Measurements from ENCODE around the gene CPM. TPM values are rescaled to one million over a fixed set of nuclear protein-coding genes. Genes with fewer than 3 reads are reported as not detected.

The CPM gene
- polyA plus RNA-seq, 2 of the 4 experiments (the other 2 are of a cell fraction): 3.7 to 6.8 TPM

GRCh38 chr12:68901145-68901544 is 31.8 kb downstream of the CPM start:
- FAIRE-seq (no peak), ATAC-seq (no peak), DNase-seq (ENCODE audit: low read depth in 1 of 2, low spot score in 1 of 2) (no peak)
- TF ChIP-seq HEYL (CRISPR knock-in tag; IDR thresholded peaks at IDR 0.05) (no peak), CEBPB (IDR thresholded peaks at IDR 0.05) (no peak), ZSCAN20 (CRISPR knock-in tag; IDR thresholded peaks at IDR 0.05) (no peak), JUNB (IDR thresholded peaks at IDR 0.05) (no peak), CHD4 (IDR thresholded peaks at IDR 0.05; ENCODE audit: borderline replicate concordance) (no peak), RFX5 (IDR thresholded peaks at IDR 0.05) (no peak), RNF2 (IDR thresholded peaks at IDR 0.05; ENCODE audit: borderline replicate concordance, low read depth) (no peak), EHF (CRISPR knock-in tag; IDR thresholded peaks at IDR 0.05) (no peak), NFE2L2 (conservative IDR thresholded peaks at IDR 0.05; ENCODE audit: low read length) (no peak), ELK1 (IDR thresholded peaks at IDR 0.05; ENCODE audit: low read depth, low read length) (no peak), MAFK (IDR thresholded peaks at IDR 0.05; ENCODE audit: partially characterized antibody) (no peak)
- TF ChIP-seq, protein P1, sequence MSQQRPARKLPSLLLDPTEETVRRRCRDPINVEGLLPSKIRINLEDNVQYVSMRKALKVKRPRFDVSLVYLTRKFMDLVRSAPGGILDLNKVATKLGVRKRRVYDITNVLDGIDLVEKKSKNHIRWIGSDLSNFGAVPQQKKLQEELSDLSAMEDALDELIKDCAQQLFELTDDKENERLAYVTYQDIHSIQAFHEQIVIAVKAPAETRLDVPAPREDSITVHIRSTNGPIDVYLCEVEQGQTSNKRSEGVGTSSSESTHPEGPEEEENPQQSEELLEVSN (IDR thresholded peaks at IDR 0.05; ENCODE audit: borderline replicate concordance, low read depth): no peak
- 84% methylated on average over 2 of the region's 2 CpGs for WGBS (ENCODE audit: missing lambda C conversion rate)
- Histone ChIP-seq H3K27ac (no peak overlapping the region), H3K9me3 (no peaks in the 10 kb centered on the region), H3K4me1 (peaks cover 7% of the 10 kb centered on the region; the same call in 1 of the 3 replicates), H3K4me3 (no peak overlapping the region), H3K4me2 (no peak overlapping the region)
- POLR2A ChIA-PET: no interaction called here
- CTCF ChIA-PET: interaction anchor here (1.3 to 1.6 kb wide), 2 partner anchors 169 to 256 kb away, joined by 3 to 4 read pairs; no protein-coding TSS in a partner anchor

DNA sequence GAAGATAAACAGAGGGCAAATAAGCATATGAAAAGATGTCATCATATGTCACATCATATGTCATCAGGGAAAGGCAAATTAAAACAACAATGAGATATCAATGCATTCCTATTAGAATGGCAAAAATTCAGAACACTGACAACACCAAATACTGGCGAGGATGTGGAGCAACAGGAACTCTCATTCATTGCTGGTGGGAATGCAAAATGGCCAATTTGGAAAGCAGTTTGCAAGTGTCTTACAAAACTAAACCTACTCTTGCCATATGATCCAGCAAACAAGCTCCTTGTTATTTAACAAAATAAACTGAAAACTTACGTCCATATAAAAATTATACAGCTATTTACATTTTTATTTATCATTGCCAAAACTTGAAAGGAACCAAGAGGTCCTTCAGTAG is 32.7 kb downstream of the CPM start:
- no peak overlapping the region for H3K27ac ChIP-seq
- no peaks in the 10 kb centered on the region for H3K9me3 ChIP-seq
- WGBS (ENCODE audit: missing lambda C conversion rate): 75% methylated on average over 2 of the region's 2 CpGs
- H3K4me1 ChIP-seq: peaks cover 7% of the 10 kb centered on the region; the same call in 1 of the 3 replicates
- no peak overlapping the region for H3K4me3 ChIP-seq
- ATAC-seq: no peak
- TF ChIP-seq, protein P2, sequence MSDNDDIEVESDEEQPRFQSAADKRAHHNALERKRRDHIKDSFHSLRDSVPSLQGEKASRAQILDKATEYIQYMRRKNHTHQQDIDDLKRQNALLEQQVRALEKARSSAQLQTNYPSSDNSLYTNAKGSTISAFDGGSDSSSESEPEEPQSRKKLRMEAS (IDR thresholded peaks at IDR 0.05): no peak
- TF ChIP-seq KDM1A (IDR thresholded peaks at IDR 0.05; ENCODE audit: low read depth): no peak
- TF ChIP-seq MAZ (IDR thresholded peaks at IDR 0.05; ENCODE audit: borderline replicate concordance, low read depth, low read length): no peak
- TF ChIP-seq SMC3 (IDR thresholded peaks at IDR 0.05): no peak
- TF ChIP-seq, protein P3, sequence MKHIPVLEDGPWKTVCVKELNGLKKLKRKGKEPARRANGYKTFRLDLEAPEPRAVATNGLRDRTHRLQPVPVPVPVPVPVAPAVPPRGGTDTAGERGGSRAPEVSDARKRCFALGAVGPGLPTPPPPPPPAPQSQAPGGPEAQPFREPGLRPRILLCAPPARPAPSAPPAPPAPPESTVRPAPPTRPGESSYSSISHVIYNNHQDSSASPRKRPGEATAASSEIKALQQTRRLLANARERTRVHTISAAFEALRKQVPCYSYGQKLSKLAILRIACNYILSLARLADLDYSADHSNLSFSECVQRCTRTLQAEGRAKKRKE (CRISPR knock-in tag; IDR thresholded peaks at IDR 0.05; ENCODE audit: low read depth): no peak
- no peak for TF ChIP-seq HOXA7 (CRISPR knock-in tag; IDR thresholded peaks at IDR 0.05)
- no peak for TF ChIP-seq FOXS1 (CRISPR knock-in tag; IDR thresholded peaks at IDR 0.05)
- TF ChIP-seq RCOR1 (IDR thresholded peaks at IDR 0.05; ENCODE audit: low read depth, low read length): no peak
- POLR2A ChIA-PET: no interaction called here
- CTCF ChIA-PET: interaction anchor here (1.1 to 2.7 kb wide), 3 partner anchors 12 to 257 kb away, joined by 3 to 7 read pairs (median 6); no protein-coding TSS in a partner anchor
- no peak for DNase-seq (ENCODE audit: low read depth in 1 of 2, low spot score in 1 of 2)
- FAIRE-seq: no peak
- H3K4me2 ChIP-seq: no peak overlapping the region

DNA sequence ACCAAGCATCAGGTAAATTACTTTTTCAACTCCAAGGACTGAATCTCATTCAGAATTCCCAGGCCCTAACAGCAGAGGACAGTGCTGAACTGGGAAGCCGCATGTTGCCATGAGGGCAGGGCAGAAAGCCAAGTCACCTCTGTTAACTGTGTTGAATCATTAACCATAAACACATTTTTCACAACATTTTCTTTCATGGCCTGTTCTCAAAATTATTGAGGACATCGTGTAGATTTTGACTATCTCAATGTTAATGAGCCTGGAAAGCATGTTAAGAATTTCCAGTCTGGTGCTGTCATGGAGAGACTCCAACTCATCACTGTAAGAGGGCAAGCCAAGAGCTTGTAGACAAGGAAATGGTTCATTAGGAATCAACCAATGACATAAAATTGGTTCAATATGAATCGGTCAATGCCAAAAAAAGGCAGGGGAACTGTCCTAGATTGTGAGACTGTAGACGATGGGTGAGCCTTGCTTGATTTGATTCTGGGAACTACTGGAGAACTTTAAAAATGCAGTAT is 33.7 kb downstream of the CPM start:
- DNase-seq (ENCODE audit: low read depth in 1 of 2, low spot score in 1 of 2) (peak; percentile 25 to 52), ATAC-seq (peak in 1 of 2 experiments; percentile 73; a peak in 3 of 6 replicates), FAIRE-seq (no peak)
- Histone ChIP-seq H3K9me3 (no peaks in the 10 kb centered on the region), H3K4me1 (peaks cover 7% of the 10 kb centered on the region; the same call in 1 of the 3 replicates), H3K4me3 (no peak overlapping the region), H3K4me2 (no peak overlapping the region), H3K27ac (no peak overlapping the region)
- WGBS (ENCODE audit: missing lambda C conversion rate): 62% methylated on average over 4 of the region's 4 CpGs
- ChIA-PET POLR2A (no interaction called here), CTCF (interaction anchor here (0.9 to 2.7 kb wide), 5 partner anchors 13 to 258 kb away, joined by 3 to 13 read pairs (median 6); no protein-coding TSS in a partner anchor)
- TF ChIP-seq RARB (CRISPR knock-in tag; IDR thresholded peaks at IDR 0.05): no peak
- no peak for TF ChIP-seq CBX2 (IDR thresholded peaks at IDR 0.05; ENCODE audit: borderline replicate concordance, low read depth)
- no peak for TF ChIP-seq MYC (IDR thresholded peaks at IDR 0.05; ENCODE audit: borderline replicate concordance, low read length)
- TF ChIP-seq ESRRA (IDR thresholded peaks at IDR 0.05; ENCODE audit: borderline replicate concordance, low read length): no peak
- no peak for TF ChIP-seq PHF8 (IDR thresholded peaks at IDR 0.05; ENCODE audit: borderline replicate concordance, low read depth)
- TF ChIP-seq FOXS1 (CRISPR knock-in tag; IDR thresholded peaks at IDR 0.05): no peak
- no peak for TF ChIP-seq FOSB (CRISPR knock-in tag; IDR thresholded peaks at IDR 0.05)
- no peak for TF ChIP-seq NFE2L2 (conservative IDR thresholded peaks at IDR 0.05; ENCODE audit: low read length)
- no peak for TF ChIP-seq HOXA7 (CRISPR knock-in tag; IDR thresholded peaks at IDR 0.05)
- TF ChIP-seq SREBF2 (IDR thresholded peaks at IDR 0.05): no peak
- no peak for TF ChIP-seq CHD2 (IDR thresholded peaks at IDR 0.05; ENCODE audit: low read length, partially characterized antibody)
- TF ChIP-seq, protein P4, sequence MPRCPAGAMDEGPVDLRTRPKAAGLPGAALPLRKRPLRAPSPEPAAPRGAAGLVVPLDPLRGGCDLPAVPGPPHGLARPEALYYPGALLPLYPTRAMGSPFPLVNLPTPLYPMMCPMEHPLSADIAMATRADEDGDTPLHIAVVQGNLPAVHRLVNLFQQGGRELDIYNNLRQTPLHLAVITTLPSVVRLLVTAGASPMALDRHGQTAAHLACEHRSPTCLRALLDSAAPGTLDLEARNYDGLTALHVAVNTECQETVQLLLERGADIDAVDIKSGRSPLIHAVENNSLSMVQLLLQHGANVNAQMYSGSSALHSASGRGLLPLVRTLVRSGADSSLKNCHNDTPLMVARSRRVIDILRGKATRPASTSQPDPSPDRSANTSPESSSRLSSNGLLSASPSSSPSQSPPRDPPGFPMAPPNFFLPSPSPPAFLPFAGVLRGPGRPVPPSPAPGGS (IDR thresholded peaks at IDR 0.05): no peak
- no peak for TF ChIP-seq EP300 (IDR thresholded peaks at IDR 0.05)
- TF ChIP-seq, protein P2 (IDR thresholded peaks at IDR 0.05): 0 out of 2 replicates have a peak, but pooled peaks have one; percentile 31
- no peak for TF ChIP-seq JUN (IDR thresholded peaks at IDR 0.05)
- peak; percentile 70 for TF ChIP-seq SMC3 (IDR thresholded peaks at IDR 0.05)
- TF ChIP-seq RFX5 (IDR thresholded peaks at IDR 0.05): no peak

All from A549 (cell line).